MM.1S (cell line): ENCODE data around the gene METAP1D.

Experiments
- DNase-seq: peaks from one replicate; pipeline ENCODE4 v3.0.0-alpha.2; 2015
- H2AFZ ChIP-seq: fragments of 300-600 bp; sonication (generic); 2 replicates; pipeline ENCODE4 v1.6.0; 2016; ENCODE audit warnings: antibody characterized with exemption, low read length
- H3F3A ChIP-seq: fragments of 300-600 bp; sonication (generic); 2 replicates; pipeline ENCODE4 v1.6.1; 2016; ENCODE audit warnings: mild to moderate bottlenecking, antibody characterized with exemption, low read length, moderate library complexity, mixed read lengths; ENCODE audit not compliant: insufficient read depth
- H3K27ac ChIP-seq: fragments of 300-600 bp; sonication (generic); 2 replicates; pipeline ENCODE4 v1.5.1; 2016; ENCODE audit warnings: mild to moderate bottlenecking, low read length
- H3K27me3 ChIP-seq: fragments of 300-600 bp; sonication (generic); replicated peaks from 2 replicates; pipeline ENCODE4 v1.6.0; 2016; ENCODE audit warnings: low read length; ENCODE audit not compliant: insufficient read depth
- H3K36me3 ChIP-seq: fragments of 300-600 bp; sonication (generic); replicated peaks from 2 replicates; pipeline ENCODE4 v1.6.1; 2016; ENCODE audit warnings: mild to moderate bottlenecking, low read length, mixed read lengths; ENCODE audit not compliant: insufficient read depth
- H3K4me1 ChIP-seq: fragments of 300-600 bp; sonication (generic); 2 replicates; pipeline ENCODE4 v1.6.1; 2016; ENCODE audit warnings: low read length, mixed read lengths
- H3K4me2 ChIP-seq: fragments of 300-600 bp; sonication (generic); 2 replicates; pipeline ENCODE4 v1.6.0; 2016; ENCODE audit warnings: low read depth, low read length
- H3K4me3 ChIP-seq: fragments of 300-600 bp; sonication (generic); 2 replicates; pipeline ENCODE4 v1.5.1; 2016; ENCODE audit warnings: low read length, mixed read lengths
- H3K79me2 ChIP-seq: fragments of 300-600 bp; sonication (generic); 2 replicates; pipeline ENCODE4 v1.6.1; 2016; ENCODE audit warnings: mixed run types, low read length, mixed read lengths
- H3K9ac ChIP-seq: fragments of 300-600 bp; sonication (generic); 2 replicates; pipeline ENCODE4 v1.6.1; 2016; ENCODE audit warnings: low read length, mixed read lengths
- H3K9me2 ChIP-seq: fragments of 300-600 bp; sonication (generic); replicated peaks from 2 replicates; pipeline ENCODE4 v1.6.1; 2016; ENCODE audit warnings: mild to moderate bottlenecking, low read length, mixed read lengths; ENCODE audit not compliant: insufficient read depth
- H3K9me3 ChIP-seq: fragments of 300-600 bp; sonication (generic); replicated peaks from 2 replicates; pipeline ENCODE4 v1.6.1; 2016; ENCODE audit warnings: mild to moderate bottlenecking, low read length, mixed read lengths; ENCODE audit not compliant: insufficient read depth
- H4K20me1 ChIP-seq: fragments of 300-600 bp; sonication (generic); 2 replicates; pipeline ENCODE4 v1.6.1; 2016; ENCODE audit warnings: mild to moderate bottlenecking, low read length, moderate library complexity, mixed read lengths; ENCODE audit not compliant: insufficient read depth
- EZH2 ChIP-seq: fragments of 300-600 bp; sonication (generic); optimal IDR thresholded peaks from 2 replicates; pipeline ENCODE3; 2017; ENCODE audit warnings: low read depth, mild to moderate bottlenecking, antibody characterized with exemption, low read length, mixed read lengths
- EZH2phosphoT487 ChIP-seq: fragments of 300-600 bp; sonication (generic); IDR thresholded peaks from 2 replicates; pipeline ENCODE4 v1.6.1; 2018; ENCODE audit warnings: antibody characterized with exemption, low read length
- TF ChIP-seq, protein P1 (sequence below): fragments of 300-600 bp; sonication (generic); IDR thresholded peaks from 2 replicates; pipeline ENCODE4 v1.5.1; 2016; ENCODE audit warnings: antibody characterized with exemption, low read length, mixed read lengths

METAP1D gene

DNA sequence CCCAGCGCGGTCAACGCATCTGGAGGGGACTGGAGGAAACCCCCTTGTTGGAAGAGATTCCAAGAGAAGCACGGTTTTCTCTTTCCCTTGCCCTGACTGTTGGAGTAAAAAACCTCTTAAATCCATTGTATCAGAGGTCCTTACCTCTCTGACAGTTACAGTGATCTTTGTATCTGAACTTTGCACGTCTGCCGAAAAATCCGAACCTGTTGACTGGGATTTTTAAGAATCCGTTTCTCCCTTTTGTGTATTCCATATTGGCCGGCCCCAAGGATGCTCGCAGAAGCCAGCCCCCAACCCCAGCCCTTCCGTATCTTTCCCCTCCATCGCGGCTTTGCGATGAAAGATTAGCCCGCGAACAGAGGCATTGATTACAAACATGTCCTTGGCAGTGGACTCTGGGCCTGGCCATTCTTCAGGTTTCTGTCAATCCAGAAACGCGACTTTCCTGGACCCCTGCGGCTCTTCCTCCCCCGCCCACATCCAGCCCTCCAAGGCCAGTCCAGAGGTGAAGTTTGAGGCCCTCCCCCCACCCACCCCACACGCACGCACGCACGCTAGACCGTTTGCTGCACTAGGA lies 81.0 kb downstream of the METAP1D start:
- Histone ChIP-seq H3K4me3 (no peak overlapping the region), H3K4me1 (0 out of 2 replicates have a peak, but pooled peaks cover 4% of the 10 kb centered on the region), H3K9ac (no peak overlapping the region), H2AFZ (no peak overlapping the region), H3K27ac (no peak overlapping the region), H4K20me1 (no peaks in the 10 kb centered on the region), H3K79me2 (no peaks in the 10 kb centered on the region), H3K4me2 (no peak overlapping the region), H3F3A (no peaks in the 10 kb centered on the region), H3K9me3 (no peaks in the 10 kb centered on the region), H3K27me3 (peaks cover 42% of the 10 kb centered on the region), H3K9me2 (no peaks in the 10 kb centered on the region), H3K36me3 (no peaks in the 10 kb centered on the region)
- no peak for DNase-seq
- TF ChIP-seq EZH2phosphoT487, result no peak

DNA sequence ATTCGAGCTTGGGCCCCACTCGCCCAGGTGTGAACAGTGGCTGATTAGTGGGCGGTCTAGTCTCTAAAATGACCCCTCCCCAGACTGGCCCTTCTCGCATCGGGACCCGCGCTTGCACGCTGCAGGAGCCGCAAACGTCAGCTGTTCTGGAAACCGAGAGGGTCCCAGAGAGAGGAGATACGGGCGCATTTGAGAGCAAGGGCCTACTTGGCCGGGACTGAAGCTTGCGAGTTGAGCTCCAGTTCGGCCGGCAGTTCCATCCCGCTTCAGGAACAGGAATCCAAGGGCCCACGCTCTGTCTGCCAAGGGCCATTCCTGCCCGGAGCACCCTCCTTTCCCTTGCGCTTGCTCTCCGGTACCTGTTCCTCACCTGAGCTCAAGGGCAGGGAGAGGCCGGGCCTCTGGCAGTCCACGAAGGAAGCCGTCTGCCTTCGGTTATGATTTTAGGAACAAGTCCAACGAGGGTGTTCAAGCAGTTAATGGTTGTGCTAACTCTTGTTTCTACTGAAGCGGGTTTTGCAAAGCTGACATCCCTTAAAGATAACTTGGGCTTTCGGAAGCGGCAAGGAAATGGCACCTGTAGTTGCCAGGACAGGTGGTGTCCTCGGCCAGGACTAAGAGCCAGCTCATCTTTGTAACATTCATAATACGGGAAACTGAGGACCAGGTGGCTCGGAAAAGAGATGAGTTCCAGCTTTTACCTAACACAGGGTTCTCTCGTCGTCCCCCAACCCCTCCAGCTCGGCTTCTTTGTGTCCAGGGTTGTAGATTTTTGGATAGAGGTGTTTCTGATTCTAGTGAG lies 81.7 kb downstream of the METAP1D start:
- TF ChIP-seq, protein P1, sequence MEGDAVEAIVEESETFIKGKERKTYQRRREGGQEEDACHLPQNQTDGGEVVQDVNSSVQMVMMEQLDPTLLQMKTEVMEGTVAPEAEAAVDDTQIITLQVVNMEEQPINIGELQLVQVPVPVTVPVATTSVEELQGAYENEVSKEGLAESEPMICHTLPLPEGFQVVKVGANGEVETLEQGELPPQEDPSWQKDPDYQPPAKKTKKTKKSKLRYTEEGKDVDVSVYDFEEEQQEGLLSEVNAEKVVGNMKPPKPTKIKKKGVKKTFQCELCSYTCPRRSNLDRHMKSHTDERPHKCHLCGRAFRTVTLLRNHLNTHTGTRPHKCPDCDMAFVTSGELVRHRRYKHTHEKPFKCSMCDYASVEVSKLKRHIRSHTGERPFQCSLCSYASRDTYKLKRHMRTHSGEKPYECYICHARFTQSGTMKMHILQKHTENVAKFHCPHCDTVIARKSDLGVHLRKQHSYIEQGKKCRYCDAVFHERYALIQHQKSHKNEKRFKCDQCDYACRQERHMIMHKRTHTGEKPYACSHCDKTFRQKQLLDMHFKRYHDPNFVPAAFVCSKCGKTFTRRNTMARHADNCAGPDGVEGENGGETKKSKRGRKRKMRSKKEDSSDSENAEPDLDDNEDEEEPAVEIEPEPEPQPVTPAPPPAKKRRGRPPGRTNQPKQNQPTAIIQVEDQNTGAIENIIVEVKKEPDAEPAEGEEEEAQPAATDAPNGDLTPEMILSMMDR, result no peak
- TF ChIP-seq EZH2, result no peak
- no peak for TF ChIP-seq EZH2phosphoT487

DNA sequence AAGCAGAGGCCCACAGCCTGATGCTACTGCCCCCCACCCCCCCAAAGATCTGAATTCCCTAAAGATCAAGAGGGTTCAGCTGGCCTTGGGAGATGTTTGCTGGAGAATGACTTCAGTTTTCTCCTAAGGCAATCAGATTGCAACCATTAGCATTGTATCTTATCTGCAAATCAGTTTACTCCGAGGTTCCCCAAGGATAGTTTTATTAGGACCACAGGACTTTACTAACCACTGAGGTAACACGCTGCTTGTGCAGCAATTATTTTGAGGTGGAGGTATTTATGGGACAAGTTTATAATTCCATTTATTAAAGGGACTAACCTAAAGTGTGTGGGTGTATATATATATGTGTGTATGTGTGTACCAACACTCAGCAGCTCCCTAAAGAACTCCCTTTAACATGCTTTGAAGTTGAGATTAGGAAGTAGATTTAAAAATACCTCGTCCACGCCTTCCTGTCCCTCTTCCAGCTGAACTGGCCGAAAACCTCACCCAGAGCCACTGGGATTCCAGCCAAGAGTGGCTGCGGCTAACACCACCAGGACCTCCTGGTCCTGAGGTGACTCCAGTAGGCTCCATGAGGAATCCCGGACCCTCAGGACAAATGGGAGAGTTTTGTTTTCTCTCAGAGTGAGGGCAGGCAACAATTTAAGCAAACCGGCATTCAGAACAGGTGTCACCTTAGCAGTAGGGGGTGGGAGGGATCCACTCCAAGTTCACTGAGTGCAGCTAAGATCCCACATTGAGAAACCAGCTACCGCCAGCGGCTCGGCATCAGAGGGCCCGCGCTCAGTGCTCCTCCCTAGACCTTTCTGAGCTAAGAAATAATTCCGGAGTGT lies 82.6 kb downstream of the METAP1D start:
- no peaks in the 10 kb centered on the region for H3K36me3 ChIP-seq
- no peaks in the 10 kb centered on the region for H3K9me3 ChIP-seq
- H3K4me3 ChIP-seq, result no peak overlapping the region
- no peaks in the 10 kb centered on the region for H3K9me2 ChIP-seq
- H3K4me1 ChIP-seq, result 0 out of 2 replicates have a peak, but pooled peaks cover 6% of the 10 kb centered on the region
- no peaks in the 10 kb centered on the region for H3F3A ChIP-seq
- H3K27me3 ChIP-seq, result peaks cover 57% of the 10 kb centered on the region
- H4K20me1 ChIP-seq, result no peaks in the 10 kb centered on the region
- TF ChIP-seq EZH2phosphoT487 (no peak), EZH2 (no peak)
- TF ChIP-seq, protein P1, result no peak
- H3K27ac ChIP-seq, result no peak overlapping the region
- no peak overlapping the region for H2AFZ ChIP-seq
- H3K9ac ChIP-seq, result no peak overlapping the region
- no peaks in the 10 kb centered on the region for H3K79me2 ChIP-seq
- DNase-seq, result no peak
- no peak overlapping the region for H3K4me2 ChIP-seq

More for the DNA sequence above, 81.7 kb downstream of the METAP1D start:
- Histone ChIP-seq H3K27ac (no peak overlapping the region), H4K20me1 (no peaks in the 10 kb centered on the region), H3K4me2 (no peak overlapping the region), H3K9me3 (no peaks in the 10 kb centered on the region), H3K36me3 (no peaks in the 10 kb centered on the region), H3K4me3 (no peak overlapping the region), H2AFZ (no peak overlapping the region), H3K9me2 (no peaks in the 10 kb centered on the region), H3K27me3 (peaks cover 48% of the 10 kb centered on the region), H3K4me1 (0 out of 2 replicates have a peak, but pooled peaks cover 6% of the 10 kb centered on the region), H3K79me2 (no peaks in the 10 kb centered on the region), H3K9ac (no peak overlapping the region), H3F3A (no peaks in the 10 kb centered on the region)
- no peak for DNase-seq
